Measurements from ENCODE around the gene RNF157.
A peak's percentile ranks its signal among the peaks of the same experiment; 100 is the strongest.
"Not testable (repeated sequence)": the region's sequence is repeated elsewhere in the genome, so short reads cannot be mapped to it uniquely, and the experiment has no call there.

The RNF157 gene

DNA sequence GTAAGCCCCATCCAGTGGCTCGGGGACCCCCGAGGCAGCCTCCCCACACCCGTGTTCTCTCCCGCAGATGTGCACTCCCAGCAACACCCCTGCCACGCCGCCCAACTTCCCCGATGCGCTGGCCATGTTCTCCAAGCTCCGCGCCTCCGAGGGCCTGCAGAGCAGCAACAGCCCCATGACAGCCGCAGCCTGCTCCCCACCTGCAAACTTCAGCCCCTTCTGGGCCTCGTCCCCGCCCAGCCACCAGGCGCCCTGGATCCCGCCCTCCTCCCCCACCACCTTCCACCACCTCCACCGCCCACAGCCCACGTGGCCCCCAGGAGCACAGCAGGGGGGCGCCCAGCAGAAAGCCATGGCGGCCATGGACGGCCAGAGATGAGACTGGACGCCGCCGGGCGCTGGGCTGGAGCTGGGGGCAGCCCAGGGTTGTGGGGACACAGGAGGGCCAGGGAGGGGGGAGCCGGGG is 29.9 kb upstream of the RNF157 start:
- no peak for DNase-seq

DNA sequence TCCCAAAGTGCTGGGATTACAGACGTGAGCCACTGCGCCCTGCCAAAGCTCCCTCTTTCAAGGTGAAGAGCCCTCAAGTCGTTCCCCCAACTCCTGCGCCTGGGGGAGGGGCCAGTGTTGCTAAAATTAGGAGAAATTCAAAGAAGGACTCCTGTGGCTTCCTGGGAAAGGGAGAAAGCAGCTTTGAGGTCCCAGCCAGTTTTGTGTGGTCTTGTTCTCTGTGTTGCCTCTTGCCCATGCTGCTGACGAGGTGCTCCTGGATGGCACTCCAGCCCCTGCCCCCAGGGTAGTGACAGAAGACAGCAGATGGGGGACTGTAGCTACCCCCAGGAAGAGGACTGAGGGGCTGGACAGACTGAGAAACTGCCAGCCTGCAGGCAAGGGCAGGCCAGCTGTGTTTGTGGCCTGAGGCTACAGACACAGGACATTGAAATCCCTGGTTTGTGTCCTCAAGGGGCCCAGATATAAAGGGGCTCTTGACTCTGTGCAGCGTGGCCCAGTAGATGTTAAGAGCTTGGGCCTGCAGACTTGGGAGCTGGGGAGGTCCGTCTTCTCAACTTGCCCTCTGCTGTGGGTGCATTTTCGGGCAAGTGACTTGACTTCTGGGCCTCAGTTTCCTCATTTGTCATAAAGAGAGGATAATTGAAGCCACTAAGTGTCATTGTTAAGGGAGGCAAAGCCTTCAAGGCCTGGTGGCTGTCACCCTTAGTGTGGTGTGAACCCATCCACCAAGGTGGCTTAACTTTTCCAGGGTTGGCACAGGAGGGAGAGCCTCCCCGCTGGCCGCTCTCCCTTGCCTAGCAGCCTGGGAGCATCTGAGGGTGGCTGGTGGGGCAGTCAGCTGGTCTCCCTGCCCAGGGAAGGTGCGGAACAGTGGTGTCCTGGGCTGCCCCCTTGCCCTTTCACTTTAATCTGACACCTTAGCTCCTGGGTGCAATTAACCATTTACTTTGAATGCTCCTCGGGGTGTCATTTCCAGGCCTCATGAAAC is 29.0 kb upstream of the RNF157 start:
- DNase-seq, result peak; percentile 64

DNA sequence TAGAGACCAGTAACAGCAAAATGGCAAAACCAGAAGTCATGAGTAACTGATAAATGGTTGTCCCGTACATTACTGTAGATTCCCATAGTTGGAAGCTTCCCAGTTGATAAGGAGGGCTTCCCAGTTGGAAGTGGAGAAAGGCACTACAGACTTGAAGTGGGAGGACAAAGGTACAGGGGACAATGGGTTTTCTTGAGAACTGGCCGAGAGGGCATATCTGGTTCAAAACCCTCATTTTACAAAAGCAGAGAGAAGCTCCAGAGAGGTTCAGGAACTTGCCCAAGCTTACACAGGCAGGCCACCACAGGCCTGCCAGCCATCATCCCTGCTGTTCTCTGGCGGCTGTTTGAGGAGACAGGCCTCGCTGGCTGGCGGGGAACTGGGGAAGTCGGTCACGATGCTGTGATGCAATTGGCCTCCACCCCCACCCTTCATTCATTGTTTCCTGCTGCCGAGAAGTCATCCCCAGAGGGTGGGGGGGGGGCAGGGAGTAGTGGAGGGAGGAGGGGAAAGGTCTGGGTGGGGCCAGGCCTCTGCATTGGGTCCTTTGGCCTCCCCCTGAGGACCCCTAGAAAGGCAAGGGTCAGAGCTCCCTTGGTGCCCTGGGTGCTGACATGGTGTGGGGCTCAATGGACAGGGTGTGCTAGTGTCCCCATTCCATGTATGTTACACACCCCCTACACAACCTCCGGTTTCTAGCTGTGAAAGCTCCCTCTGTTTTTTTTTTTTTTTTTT is 27.9 kb upstream of the RNF157 start:
- peak; percentile 88 for DNase-seq

DNA sequence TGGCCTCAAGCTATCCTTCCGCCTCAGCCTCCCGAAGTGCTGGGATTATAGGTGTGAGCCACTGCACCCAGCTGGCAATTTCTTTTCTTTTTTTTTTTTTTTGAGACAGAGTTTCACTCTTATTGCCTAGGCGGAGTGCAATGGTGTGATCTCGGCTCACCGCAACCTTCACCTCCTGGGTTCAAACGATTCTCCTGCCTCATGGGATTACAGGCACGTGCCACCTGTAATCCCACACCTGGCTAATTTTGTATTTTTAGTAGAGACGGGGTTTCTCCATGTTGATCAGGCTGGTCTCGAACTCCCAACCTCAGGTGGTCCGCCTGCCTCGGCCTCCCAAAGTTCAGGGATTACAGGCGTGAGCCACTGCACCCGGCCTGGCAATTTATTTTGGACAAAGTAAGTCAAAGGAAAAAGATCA is 27.3 kb upstream of the RNF157 start:
- not testable (repeated sequence) for DNase-seq

DNA sequence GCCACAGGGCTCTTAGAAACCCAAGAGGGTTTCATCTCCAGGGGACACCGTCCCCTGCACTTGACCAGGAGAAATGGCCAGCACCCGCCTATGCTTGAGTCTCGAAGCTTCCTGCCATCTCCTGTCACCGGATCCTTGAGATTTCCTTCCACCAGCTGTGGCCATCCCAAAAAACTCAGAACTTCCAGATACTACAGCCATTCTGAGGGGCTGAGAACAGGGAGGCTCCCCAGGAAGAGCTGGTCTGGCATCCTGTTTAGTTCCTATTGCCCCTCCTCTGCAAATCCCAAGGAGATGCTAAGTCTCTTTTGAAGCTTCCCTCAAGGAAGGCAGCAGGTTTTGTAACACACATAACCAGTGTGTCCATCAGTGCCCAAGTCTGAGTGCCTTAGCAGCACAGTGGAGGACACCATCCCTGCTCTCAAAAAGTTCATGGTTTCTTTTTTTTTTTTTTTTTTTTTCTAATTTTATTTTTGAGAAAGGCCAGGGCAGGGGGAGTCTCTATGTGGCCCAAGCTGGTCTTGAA is 26.8 kb upstream of the RNF157 start:
- no peak for DNase-seq

DNA sequence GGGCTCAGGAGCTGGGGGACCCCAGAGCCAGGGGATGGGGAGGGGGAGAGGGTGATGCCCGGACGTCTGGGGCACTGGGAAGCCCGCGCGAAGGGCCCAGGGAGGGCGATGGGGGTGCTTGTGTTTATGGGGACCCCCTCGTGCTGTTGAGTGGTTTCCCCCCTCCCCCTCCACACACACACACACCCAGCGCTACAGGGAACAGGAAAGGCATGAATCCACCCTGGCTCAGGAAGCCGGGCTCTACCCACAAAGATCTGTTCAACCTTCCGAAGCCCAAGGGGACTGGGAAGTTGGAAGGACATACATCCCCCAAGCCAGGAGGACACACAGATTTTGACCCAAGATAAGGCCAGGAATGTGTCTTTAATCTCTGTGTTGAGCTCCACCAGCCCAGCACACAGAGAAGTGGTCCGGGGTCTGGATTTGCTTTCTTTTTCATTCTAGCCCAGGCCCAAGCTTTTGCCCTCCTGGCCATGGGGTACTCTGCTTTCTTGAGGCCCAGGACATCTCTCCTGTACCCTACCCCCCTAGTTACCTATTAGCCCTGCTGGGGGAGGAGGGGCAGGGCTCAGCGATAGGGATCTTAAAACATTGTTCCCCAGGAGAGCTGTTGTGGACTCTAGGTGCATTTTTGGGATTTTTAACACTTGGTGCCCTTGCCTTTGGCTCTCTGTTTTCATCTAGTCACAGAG is 26.1 kb upstream of the RNF157 start:
- peak; percentile 28 for DNase-seq

DNA sequence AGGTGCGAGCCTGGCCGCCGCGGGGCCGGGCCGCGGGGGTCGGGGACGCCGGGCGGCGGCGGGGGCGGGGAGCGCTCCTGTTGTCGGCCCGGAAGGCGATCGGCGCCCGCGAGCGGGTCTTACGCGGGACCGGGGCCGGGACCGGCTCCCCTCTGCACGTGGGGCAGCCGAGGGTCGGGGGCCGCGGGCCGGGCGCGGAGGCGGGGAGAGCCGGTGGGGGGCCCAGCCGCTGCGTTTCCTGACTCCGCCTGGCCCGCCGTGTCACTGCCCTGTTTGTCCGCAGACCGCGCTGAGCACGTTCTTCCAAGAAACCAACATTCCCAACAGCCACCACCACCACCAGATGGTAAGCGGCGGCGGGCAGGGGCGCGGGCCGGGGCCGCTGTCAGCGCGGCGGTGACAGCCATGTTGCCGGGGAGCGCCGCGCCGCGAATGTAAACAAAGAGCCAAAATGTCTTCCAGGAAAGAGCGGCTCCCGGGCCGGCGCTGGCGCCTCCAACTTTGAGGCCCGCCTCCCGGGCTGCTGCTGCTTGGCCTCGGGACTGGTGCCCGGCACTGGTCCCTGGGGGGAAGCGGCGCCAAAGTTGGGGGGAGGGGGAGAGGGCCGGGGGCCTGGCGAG is 25.4 kb upstream of the RNF157 start:
- no peak for DNase-seq

DNA sequence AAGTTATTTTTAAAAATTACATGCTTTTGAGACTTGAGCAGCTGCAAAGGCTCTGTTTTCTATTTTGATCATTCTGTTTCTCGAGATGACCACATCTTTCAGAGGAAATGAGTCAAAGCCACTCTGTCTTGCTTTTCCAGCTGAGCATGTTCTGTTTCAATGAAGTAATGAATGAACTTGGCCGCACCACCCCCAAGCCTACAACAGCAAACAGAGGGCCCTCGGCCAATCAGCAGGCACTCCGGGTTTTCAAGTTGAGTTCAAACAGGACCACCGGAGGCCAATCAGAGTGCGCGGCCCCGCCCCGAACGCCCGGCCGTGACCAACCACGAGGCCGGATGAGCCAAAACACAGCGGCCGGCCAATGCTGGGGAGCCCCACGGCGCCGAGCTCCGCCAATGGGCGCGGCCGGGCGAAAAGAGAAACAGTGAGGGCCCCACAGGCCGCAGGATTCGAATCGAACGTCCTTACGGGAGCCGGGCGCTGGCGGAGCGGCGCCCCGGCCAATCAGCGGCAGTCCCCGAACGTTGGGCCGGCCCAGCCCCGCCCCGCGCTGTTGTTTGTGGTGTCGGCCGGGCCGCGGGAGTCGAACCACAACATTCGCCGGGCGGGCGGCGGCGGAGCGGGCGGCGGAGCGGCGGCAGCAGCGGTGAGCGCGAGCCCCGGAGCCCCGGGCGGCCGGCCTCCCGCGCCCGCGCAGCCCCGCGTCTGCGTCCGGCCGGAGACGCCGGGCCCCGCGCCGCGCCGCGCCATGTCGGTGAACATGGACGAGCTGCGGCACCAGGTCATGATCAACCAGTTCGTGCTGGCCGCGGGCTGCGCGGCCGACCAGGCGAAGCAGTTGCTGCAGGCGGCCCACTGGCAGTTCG is 24.7 kb upstream of the RNF157 start, which contains the start of gene UBALD2:
TSS of gene UBALD2 (plus strand) at position 594 of the 869 bp plus-strand sequence. CDS start at position 752, 158 bp downstream.
- DNase-seq, result peak; percentile 100

DNA sequence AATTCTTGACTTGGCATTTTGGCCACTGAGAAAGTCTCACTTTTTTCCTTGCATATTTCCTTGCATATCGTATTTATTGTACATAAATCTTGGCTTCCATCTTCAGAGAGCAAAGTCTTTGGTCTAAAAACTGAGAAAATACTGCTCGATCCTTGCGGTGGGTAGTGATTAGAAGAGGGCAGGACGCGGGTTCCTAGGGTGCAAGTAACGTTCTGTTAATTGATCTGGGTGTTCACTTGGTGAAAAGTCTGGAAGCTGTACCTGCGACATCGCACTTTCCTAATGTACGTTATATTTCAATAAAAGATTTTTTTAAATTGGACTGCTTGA is 24.1 kb upstream of the RNF157 start:
- DNase-seq, result no peak

DNA sequence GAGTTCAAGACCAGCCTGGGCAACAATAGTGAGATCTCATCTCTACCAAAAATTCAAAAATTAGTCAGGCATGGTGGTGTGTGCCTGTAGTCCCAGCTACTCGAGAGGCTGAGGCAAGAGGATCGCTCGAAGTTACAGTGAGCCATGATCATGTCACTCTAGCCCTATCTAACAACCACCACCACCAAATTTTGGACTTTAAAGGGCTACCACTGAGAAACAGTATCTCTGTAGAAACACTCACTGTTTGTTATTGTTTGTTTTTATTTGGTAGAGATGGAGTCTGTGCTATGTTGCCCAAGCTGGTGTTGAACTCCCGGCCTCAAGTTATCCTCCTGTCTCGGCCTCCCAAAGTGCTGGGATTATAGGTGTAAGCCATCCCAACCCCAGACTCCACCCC is 23.6 kb upstream of the RNF157 start:
- DNase-seq, result no peak

DNA sequence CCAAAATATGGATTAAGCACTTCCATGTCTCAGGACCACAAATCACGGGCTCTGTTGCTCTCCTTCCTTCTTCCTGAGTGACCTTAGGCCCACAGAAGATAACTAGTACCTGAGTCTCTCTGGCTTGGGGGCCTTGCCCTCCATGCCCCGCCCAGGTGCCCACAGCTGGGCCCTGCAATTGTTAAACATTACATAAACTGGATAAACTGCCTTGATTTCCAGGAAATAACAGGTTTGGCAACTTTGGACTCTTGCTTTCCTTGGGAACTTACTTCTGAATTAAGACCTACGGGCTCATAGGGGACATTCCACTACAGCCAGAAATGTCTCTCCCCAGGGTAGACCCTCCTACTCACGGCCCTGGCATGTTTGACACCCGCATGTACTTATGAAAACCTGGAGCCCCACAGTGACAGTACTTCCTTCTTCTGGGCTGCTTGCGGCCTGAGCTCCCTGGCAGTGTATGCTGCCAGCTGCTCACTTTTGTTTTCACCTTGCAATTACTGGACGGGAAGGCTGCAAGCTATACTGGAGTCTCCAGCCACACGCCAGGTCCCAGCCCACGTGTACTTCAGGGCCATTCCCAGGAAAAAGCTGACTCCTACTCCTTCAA is 22.5 kb upstream of the RNF157 start:
- DNase-seq, result peak; percentile 71

DNA sequence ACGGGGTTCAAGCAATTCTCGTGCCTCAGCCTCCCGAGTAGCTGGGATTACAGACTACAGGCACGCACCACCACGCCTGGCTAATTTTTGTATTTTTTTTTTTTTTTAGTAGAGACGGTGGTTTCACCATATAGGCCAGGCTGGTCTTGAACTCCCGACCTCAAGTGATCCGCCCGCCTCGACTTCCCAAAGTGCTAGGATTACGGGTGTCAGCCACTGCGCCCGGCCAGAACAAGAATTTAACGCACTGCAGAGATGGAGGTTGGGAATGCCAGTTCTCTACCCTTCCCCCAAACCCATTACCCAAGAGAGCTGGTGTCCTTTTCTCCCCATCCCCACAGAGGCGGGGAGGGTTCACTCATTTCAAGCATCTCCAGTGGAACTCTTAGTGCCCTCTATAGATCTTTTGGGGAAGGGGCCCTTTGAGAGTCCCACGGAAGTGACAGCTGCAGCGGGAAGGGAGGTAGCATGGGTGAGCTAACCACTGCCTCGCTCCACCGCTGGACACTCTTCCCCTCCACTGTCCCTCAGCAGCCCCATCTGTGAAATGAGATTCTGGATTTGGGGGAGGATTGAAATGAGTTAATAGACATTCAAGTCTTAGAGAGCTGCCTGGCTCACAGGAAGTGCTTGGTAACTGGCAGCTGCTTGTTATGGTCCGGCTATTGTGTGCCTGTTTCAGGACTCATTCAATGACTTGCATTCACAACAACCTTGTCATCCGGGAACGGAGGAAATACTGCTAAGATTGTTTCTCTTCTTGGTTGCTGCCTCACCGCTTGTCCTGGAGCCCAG is 21.3 kb upstream of the RNF157 start:
- DNase-seq, result no peak

DNA sequence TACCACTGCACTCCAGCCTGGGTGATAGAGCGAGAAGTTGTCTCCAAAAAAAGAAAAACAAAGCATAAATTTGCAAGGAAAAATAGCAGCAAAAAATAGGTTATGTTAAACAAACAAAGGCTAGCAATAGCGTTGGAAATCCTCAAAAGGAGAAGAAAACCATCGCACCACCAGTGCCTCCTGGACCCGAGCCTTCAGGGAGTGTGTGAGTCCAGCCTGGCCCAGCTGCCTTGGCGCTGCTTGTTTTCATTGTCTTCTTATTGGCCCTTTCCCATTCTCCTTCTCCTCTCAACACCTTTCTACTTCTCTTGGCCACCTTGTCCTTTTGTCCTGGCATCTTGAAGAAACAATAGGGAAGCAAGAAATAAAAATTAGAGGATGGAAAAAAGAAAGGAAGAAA is 20.4 kb upstream of the RNF157 start:
- DNase-seq, result no peak

DNA sequence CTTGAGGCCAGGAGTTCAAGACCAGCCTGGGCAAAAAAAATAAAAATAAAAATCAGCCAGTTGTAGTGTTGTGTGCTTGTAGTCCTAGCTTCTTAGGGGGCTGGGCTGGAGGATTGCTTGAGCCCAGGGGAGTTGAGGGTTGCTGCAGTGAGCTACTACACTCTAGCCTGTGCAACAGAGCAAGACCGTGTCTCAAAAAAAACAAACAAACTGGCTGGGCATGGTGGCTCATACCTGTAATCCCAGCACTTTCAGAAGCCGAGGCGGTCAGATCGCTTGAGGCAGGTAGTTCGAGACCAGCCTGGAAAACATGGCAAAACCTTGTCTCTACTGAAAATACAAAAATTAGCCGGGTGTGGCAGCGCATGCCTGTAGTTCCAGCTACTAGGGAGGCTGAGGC is 19.9 kb upstream of the RNF157 start:
- no peak for DNase-seq

DNA sequence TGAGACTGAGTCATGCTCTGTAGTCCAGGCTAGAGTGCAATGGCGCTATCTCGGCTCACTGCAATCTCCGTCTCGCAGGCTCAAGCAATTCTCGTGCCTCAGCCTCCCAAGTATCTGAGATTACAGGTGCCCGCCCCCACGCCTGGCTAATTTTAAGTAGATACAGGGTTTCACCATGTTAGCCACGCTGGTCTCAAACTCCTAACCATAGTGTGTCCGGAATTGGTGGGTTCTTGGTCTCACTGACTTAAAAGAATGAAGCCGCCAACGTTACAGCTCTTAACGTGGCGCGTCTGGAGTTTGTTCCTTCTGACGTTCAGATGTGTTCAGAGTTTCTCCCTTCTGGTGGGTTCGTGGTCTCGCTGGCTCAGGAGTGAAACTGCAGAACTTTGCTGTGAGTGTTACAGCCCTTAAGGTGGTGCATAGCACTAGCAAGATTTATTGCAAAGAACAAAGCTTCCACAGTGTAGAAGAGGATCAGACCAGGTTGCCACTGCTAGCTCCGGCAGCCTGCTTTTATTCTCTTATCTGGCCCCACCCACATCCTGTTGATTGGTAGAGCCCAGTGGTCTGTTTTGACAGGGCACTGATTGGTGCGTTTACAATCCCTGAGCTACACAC is 16.2 kb upstream of the RNF157 start:
- DNase-seq, result peak; percentile 49

DNA sequence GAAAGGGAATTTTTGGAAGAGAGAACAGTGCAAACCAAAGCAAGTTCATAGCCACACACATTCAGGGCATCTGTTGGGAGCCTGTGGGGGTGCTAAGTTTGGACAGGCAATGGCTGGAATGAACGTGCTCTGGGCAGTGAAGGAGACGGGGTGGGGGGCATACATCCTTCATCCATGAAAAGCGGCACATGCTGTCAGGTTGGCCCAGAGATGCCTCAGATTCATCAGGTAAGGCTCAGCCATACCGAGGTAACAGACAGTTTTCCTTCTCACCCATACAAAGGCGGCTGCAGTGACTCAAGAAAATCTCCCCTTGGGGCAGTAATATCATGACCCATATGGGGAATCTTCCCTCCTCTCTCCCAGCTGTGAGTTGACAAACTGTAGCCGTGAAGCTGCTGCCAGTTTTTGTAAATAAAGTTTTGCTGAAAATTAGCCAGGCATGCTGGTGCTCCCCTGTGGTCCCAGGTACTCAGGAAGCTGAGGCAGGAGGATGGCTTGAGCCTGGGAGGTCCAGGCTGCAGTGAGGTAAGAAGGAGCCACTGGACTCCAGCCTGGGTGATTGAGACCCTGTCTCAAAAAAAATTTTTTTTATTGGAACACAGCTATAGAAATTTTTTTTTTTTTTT is 15.6 kb upstream of the RNF157 start:
- no peak for DNase-seq

DNA sequence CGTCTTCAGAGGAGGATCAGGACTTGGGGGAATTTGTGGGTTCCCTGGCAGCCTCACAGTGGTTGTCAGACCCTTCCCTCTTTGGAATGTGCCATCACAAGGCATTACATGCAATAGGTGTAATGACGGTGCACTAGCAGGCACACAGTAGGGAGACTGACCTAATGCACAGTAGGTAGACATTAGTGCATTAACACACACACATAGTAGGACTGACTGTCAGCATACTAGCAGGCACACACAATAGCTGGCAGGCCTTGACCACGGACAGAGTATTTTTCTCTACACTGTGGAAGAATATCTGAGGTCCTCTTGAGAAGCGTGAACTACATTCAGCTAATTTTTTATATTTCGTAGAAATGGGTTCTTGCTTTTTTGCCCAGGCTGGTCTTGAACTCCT is 14.0 kb upstream of the RNF157 start:
- DNase-seq, result no peak

DNA sequence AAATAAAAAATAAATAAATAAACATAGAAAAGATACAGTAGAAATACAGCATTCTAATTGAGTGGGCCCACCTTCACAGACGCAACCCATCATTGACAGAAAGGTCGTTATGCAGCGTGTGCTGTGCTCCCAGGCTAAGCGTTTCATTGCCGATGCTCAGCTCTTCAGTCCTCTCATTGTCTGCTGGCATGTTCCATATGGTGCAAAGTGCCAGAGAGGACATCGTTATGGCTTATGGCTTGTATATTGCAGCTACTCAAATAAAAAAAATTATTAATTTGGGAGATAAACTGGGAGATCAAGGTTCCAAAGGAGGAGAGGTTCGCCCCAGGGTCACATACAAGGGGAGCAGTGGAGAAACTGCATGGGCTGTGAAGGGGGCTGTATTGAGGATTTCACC is 13.5 kb upstream of the RNF157 start:
- DNase-seq, result no peak

Measured in MV-4-11 (cell line).